SK-N-SH (cell line): ENCODE data around the gene RELN. TPM values are rescaled to one million over a fixed set of nuclear protein-coding genes. Genes with fewer than 3 reads are reported as not detected.

Experiments used
- CTCF ChIA-PET: fragments of 300-600, 350-600 bp; formaldehyde crosslinking; extraction: SDS; loops from one replicate; lab custom pipeline; 2021; lab: Yijun Ruan, JAX
- POLR2A ChIA-PET: fragments of 350-600 bp; sonication (Branson Sonifier 250); formaldehyde crosslinking; extraction: SDS; loops from one replicate; lab custom pipeline; 2020; ENCODE audit warnings: antibody characterized with exemption, inconsistent platforms; lab: Yijun Ruan, JAX
- DNase-seq: peaks from one replicate; pipeline ENCODE4 v3.0.0; 2012
- H2AFZ ChIP-seq: fragments of 200-600 bp; sonication (generic); 2 replicates; pipeline ENCODE4 v1.8.1; 2016; ENCODE audit warnings: antibody characterized with exemption, mild to moderate bottlenecking, low read depth
- H3F3A ChIP-seq: fragments of 200-600 bp; sonication (generic); replicated peaks from 2 replicates; pipeline ENCODE3; 2016; ENCODE audit warnings: antibody characterized with exemption, mild to moderate bottlenecking; ENCODE audit not compliant: insufficient read depth
- H3K27ac ChIP-seq, 2 experiments: fragments of 200-500 bp in 1 of 2; fragments of 200-600 bp in 1 of 2; sonication (Bioruptor generic) in 1 of 2; sonication (generic), shearing (Covaris generic) in 1 of 2; 2 replicates each; pipeline versions ENCODE4 v1.5.1 to v1.6.1; 2014 to 2016; ENCODE audit warnings: low read depth in 2 of 2, inconsistent platforms in 1 of 2, low read length in 1 of 2, mild to moderate bottlenecking in 1 of 2, mixed read lengths in 1 of 2
- H3K27me3 ChIP-seq: fragments of 200-600 bp; sonication (generic), shearing (Covaris generic); 2 replicates; pipeline ENCODE4 v1.6.1; 2016; ENCODE audit warnings: mixed run types; ENCODE audit not compliant: insufficient read depth
- H3K36me3 ChIP-seq, 2 experiments: fragments of 200-500 bp in 1 of 2; fragments of 200-600 bp in 1 of 2; sonication (Bioruptor generic) in 1 of 2; sonication (generic) in 1 of 2; replicated peaks in 1 of 2; 2 replicates each; pipeline versions ENCODE3 to v1.5.1; 2014 to 2016; ENCODE audit warnings: low read length in 1 of 2, mild to moderate bottlenecking in 1 of 2; ENCODE audit not compliant: insufficient read depth in 2 of 2, control insufficient read depth in 1 of 2
- H3K4me1 ChIP-seq, 2 experiments: fragments of 200-500 bp in 1 of 2; fragments of 200-600 bp in 1 of 2; sonication (Bioruptor generic) in 1 of 2; sonication (generic), shearing (Covaris generic) in 1 of 2; 2 replicates each; pipeline versions ENCODE4 v1.5.1 to v1.6.1; 2014 to 2016; ENCODE audit warnings: low read depth in 1 of 2, low read length in 1 of 2, mixed run types in 1 of 2; ENCODE audit not compliant: insufficient read depth in 2 of 2, control insufficient read depth in 1 of 2
- H3K4me2 ChIP-seq: fragments of 200-600 bp; sonication (generic), shearing (Covaris generic); 2 replicates; pipeline ENCODE4 v1.6.1; 2017; ENCODE audit warnings: mixed run types
- H3K4me3 ChIP-seq, 2 experiments: fragments of 200-500 bp in 1 of 2; fragments of 200-600 bp in 1 of 2; sonication (Bioruptor generic) in 1 of 2; sonication (generic), shearing (Covaris generic) in 1 of 2; 2 replicates each; pipeline versions ENCODE4 v1.5.1 to v1.8.1; 2014 to 2016; ENCODE audit warnings: low read depth in 2 of 2, inconsistent platforms in 1 of 2, low read length in 1 of 2, mild to moderate bottlenecking in 1 of 2, mixed read lengths in 1 of 2, moderate library complexity in 1 of 2
- H3K79me2 ChIP-seq: fragments of 200-600 bp; sonication (generic); 2 replicates; pipeline ENCODE4 v1.8.1; 2017; ENCODE audit warnings: mild to moderate bottlenecking; ENCODE audit not compliant: insufficient read depth
- H3K9ac ChIP-seq: fragments of 200-600 bp; sonication (generic); 2 replicates; pipeline ENCODE4 v1.6.1; 2017; ENCODE audit warnings: mixed run types
- H3K9me2 ChIP-seq: fragments of 200-600 bp; sonication (generic); 2 replicates; pipeline ENCODE4 v1.6.1; 2017; ENCODE audit warnings: mixed run types
- H3K9me3 ChIP-seq: fragments of 200-600 bp; sonication (generic); 2 replicates; pipeline ENCODE4 v1.6.1; 2017; ENCODE audit warnings: mixed run types, mild to moderate bottlenecking, moderate library complexity
- H4K20me1 ChIP-seq: fragments of 200-600 bp; sonication (generic); 2 replicates; pipeline ENCODE4 v1.6.1; 2017; ENCODE audit warnings: mild to moderate bottlenecking, mixed run types; ENCODE audit not compliant: insufficient read depth
- EZH2phosphoT487 ChIP-seq: fragments of 200-600 bp; sonication (generic); IDR thresholded peaks from 2 replicates; pipeline ENCODE4 v1.6.1; 2017; ENCODE audit warnings: low read depth, mixed run types, mild to moderate bottlenecking, antibody characterized with exemption, moderate library complexity, borderline replicate concordance
- FOSL2 ChIP-seq: IDR thresholded peaks from 2 replicates; pipeline ENCODE4 v1.4.0; 2012; ENCODE audit warnings: low read depth, mild to moderate bottlenecking, moderate library complexity, borderline replicate concordance
- FOXJ3 ChIP-seq: sonication (generic); formaldehyde crosslinking; IDR thresholded peaks from 2 replicates; pipeline ENCODE4 v1.5.1; 2020; ENCODE audit warnings: mild to moderate bottlenecking, missing genetic modification reagents
- JUND ChIP-seq: IDR thresholded peaks from 2 replicates; pipeline ENCODE4 v1.4.0; 2012
- NFIC ChIP-seq: IDR thresholded peaks from 2 replicates; pipeline ENCODE4 v1.4.0; 2012; ENCODE audit warnings: borderline replicate concordance
- TCF12 ChIP-seq: IDR thresholded peaks from 2 replicates; pipeline ENCODE4 v1.4.0; 2012
- YY1 ChIP-seq: IDR thresholded peaks from 2 replicates; pipeline ENCODE4 v1.4.0; 2012; ENCODE audit warnings: low read depth, mild to moderate bottlenecking
- WGBS: methylation state at CpG from one replicate; pipeline ENCODE4 v1.1.6; 2017; ENCODE audit warnings: low lambda C conversion rate; 5-methylcytosine and 5-hydroxymethylcytosine counted together
- polyA plus RNA-seq, 3 experiments: library from polyadenylated mRNA; depleted of rRNA; stranded (reverse); fragments of >200 nt; gene quantifications; 2 replicates each; pipeline ENCODE4 v1.2.3, GENCODE V29; 2012
- TF ChIP-seq, protein P1 (sequence below): IDR thresholded peaks from 2 replicates; pipeline ENCODE4; 2012
- TF ChIP-seq, protein P2 (sequence below): IDR thresholded peaks from 2 replicates; pipeline ENCODE4 v1.4.0; 2012; ENCODE audit warnings: low read depth
- TF ChIP-seq, protein P3 (sequence below): IDR thresholded peaks from 2 replicates; pipeline ENCODE4 v1.4.0; 2012; ENCODE audit warnings: low read depth, borderline replicate concordance
- TF ChIP-seq, protein P4 (sequence below): fragments of 200-600 bp; sonication (generic); IDR thresholded peaks from 2 replicates; pipeline ENCODE4 v1.6.1; 2017; ENCODE audit warnings: antibody characterized with exemption, mild to moderate bottlenecking, moderate library complexity
- TF ChIP-seq, protein P5 (sequence below): fragments of 150-350 bp; IDR thresholded peaks from 2 replicates; pipeline ENCODE4 v1.6.1; 2017; ENCODE audit warnings: antibody characterized with exemption, low read length, low read depth, borderline replicate concordance

RELN gene
- polyA plus RNA-seq, 1 of the 3 experiments (the other 2 are of a cell fraction) = 0.02 TPM

DNA sequence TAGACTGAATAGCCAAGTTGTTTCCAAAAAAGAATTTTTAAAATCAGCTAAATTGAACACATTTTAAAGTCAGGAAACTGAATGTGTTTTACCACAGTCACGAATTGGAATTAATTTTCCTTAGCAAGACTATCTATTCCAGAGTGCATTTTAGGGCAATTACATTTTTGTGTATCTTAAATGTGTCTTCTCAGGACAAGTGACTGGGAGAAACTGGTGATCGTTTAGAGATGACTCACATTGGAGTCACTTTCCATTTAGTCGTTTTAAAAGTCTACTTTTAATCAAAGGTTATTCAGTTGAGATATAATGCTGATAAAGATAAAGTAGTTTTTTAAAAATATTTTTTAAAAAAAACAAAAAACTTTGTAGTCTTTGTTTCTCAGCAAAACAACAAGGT lies 351.7 kb downstream of the RELN start:
- TF ChIP-seq, protein P1, sequence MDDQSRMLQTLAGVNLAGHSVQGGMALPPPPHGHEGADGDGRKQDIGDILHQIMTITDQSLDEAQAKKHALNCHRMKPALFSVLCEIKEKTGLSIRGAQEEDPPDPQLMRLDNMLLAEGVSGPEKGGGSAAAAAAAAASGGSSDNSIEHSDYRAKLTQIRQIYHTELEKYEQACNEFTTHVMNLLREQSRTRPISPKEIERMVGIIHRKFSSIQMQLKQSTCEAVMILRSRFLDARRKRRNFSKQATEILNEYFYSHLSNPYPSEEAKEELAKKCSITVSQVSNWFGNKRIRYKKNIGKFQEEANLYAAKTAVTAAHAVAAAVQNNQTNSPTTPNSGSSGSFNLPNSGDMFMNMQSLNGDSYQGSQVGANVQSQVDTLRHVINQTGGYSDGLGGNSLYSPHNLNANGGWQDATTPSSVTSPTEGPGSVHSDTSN = peak; percentile 17; the same call in 1 of the 2 replicates
- TF ChIP-seq FOSL2 (peak; percentile 34; the same call in 1 of the 2 replicates), JUND (0 out of 2 replicates have a peak, but pooled peaks have one; percentile 18)
- TF ChIP-seq, protein P2, sequence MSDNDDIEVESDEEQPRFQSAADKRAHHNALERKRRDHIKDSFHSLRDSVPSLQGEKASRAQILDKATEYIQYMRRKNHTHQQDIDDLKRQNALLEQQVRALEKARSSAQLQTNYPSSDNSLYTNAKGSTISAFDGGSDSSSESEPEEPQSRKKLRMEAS = no peak
- TF ChIP-seq, all 33 proteins: peak for 3

DNA sequence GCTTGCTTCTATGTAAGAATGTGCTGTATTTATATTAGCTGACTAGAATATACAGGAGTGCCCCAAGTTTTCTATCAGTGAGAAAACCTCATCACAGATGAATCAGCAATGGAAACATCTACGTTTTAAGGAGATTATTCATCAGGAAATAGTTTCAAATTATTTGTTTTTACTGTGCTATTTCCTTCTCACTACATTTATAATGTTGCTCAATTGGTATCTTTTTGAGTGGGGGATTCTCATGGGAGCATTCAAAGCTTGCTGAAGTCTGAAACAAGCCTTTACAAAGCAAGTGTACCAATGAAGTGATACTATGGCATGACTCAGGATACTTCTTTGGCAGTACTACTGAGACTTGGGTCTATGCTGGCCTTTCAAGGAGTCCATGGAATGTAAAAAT lies 352.4 kb downstream of the RELN start:
- WGBS = 8% methylated on average over 1 of the region's 1 CpG
- H3F3A ChIP-seq = peaks cover 41% of the 10 kb centered on the region
- H3K9ac ChIP-seq = peak overlapping the region; percentile 30; the same call in 1 of the 2 replicates
- ChIA-PET POLR2A (no interaction called here), CTCF (no interaction called here)
- peak overlapping the region in 1 of 2 experiments; percentile 88; a peak in 2 of 4 replicates for H3K27ac ChIP-seq
- no peaks in the 10 kb centered on the region for H4K20me1 ChIP-seq
- peak overlapping the region; percentile 44 for H3K4me2 ChIP-seq
- H3K9me3 ChIP-seq = no peaks in the 10 kb centered on the region
- H3K27me3 ChIP-seq = no peaks in the 10 kb centered on the region
- TF ChIP-seq TCF12 (0 out of 2 replicates have a peak, but pooled peaks have one; percentile 4), NFIC (no peak)
- no peak for DNase-seq
- no peak overlapping the region for H2AFZ ChIP-seq
- H3K36me3 ChIP-seq = no peaks in the 10 kb centered on the region
- peaks cover 0 to 23% of the 10 kb centered on the region in 2 experiments; a peak in 1 of 4 replicates for H3K4me1 ChIP-seq
- no peaks in the 10 kb centered on the region for H3K79me2 ChIP-seq
- H3K4me3 ChIP-seq = no peak overlapping the region
- H3K9me2 ChIP-seq = no peaks in the 10 kb centered on the region

More for the DNA sequence above, 351.7 kb downstream of the RELN start:
- Histone ChIP-seq H3K9me2 (no peaks in the 10 kb centered on the region), H3K4me2 (peak overlapping the region; percentile 44), H3K36me3 (no peaks in the 10 kb centered on the region), H3K27ac (peak overlapping the region in 1 of 2 experiments; percentile 88; a peak in 2 of 4 replicates), H3K79me2 (no peaks in the 10 kb centered on the region), H2AFZ (no peak overlapping the region), H3K4me3 (no peak overlapping the region), H4K20me1 (no peaks in the 10 kb centered on the region), H3K4me1 (peaks cover 0 to 18% of the 10 kb centered on the region in 2 experiments; a peak in 1 of 4 replicates), H3K27me3 (no peaks in the 10 kb centered on the region), H3F3A (peaks cover 41% of the 10 kb centered on the region), H3K9ac (peak overlapping the region; percentile 30; the same call in 1 of the 2 replicates), H3K9me3 (no peaks in the 10 kb centered on the region)
- CTCF ChIA-PET = no interaction called here
- WGBS = 11% methylated on average over 3 of the region's 3 CpGs
- POLR2A ChIA-PET = no interaction called here
- DNase-seq = no peak

DNA sequence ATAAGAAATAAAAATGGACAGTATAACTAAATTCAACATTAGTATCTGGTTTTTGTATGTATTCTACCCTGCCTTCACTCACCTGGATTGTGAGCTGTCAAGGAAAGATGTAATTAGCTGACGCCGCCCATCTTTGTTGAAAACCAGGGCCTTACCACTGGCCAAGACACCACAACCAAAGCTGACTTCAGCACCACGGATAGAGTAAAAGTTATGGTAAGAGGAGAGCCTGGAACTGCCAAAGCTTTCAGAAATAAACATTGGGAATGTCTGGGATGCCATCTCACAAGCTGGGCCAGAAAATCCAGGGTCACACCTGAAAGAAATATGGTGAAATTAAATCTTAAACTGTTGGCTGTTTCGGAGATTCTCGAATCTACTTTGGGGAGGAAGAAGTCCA lies 353.3 kb downstream of the RELN start:
- no peaks in the 10 kb centered on the region for H3K9me2 ChIP-seq
- no peaks in the 10 kb centered on the region for H3K79me2 ChIP-seq
- H3K9me3 ChIP-seq = no peaks in the 10 kb centered on the region
- WGBS = 76% methylated on average over 5 of the region's 5 CpGs
- no peak overlapping the region for H3K4me3 ChIP-seq
- POLR2A ChIA-PET = no interaction called here
- H3K27me3 ChIP-seq = no peaks in the 10 kb centered on the region
- H4K20me1 ChIP-seq = no peaks in the 10 kb centered on the region
- CTCF ChIA-PET = no interaction called here
- H3K27ac ChIP-seq = peak overlapping the region in 1 of 2 experiments; percentile 88; a peak in 2 of 4 replicates
- no peaks in the 10 kb centered on the region for H3K36me3 ChIP-seq
- H2AFZ ChIP-seq = no peak overlapping the region
- no peak for DNase-seq
- H3K4me2 ChIP-seq = no peak overlapping the region
- H3K4me1 ChIP-seq = peaks cover 0 to 23% of the 10 kb centered on the region in 2 experiments; a peak in 1 of 4 replicates
- H3F3A ChIP-seq = peaks cover 41% of the 10 kb centered on the region
- no peak overlapping the region for H3K9ac ChIP-seq
- TF ChIP-seq EZH2phosphoT487 = no peak
- TF ChIP-seq FOXJ3 = no peak
- TF ChIP-seq, protein P3, sequence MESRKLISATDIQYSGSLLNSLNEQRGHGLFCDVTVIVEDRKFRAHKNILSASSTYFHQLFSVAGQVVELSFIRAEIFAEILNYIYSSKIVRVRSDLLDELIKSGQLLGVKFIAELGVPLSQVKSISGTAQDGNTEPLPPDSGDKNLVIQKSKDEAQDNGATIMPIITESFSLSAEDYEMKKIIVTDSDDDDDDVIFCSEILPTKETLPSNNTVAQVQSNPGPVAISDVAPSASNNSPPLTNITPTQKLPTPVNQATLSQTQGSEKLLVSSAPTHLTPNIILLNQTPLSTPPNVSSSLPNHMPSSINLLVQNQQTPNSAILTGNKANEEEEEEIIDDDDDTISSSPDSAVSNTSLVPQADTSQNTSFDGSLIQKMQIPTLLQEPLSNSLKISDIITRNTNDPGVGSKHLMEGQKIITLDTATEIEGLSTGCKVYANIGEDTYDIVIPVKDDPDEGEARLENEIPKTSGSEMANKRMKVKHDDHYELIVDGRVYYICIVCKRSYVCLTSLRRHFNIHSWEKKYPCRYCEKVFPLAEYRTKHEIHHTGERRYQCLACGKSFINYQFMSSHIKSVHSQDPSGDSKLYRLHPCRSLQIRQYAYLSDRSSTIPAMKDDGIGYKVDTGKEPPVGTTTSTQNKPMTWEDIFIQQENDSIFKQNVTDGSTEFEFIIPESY = no peak
- TF ChIP-seq, protein P4, sequence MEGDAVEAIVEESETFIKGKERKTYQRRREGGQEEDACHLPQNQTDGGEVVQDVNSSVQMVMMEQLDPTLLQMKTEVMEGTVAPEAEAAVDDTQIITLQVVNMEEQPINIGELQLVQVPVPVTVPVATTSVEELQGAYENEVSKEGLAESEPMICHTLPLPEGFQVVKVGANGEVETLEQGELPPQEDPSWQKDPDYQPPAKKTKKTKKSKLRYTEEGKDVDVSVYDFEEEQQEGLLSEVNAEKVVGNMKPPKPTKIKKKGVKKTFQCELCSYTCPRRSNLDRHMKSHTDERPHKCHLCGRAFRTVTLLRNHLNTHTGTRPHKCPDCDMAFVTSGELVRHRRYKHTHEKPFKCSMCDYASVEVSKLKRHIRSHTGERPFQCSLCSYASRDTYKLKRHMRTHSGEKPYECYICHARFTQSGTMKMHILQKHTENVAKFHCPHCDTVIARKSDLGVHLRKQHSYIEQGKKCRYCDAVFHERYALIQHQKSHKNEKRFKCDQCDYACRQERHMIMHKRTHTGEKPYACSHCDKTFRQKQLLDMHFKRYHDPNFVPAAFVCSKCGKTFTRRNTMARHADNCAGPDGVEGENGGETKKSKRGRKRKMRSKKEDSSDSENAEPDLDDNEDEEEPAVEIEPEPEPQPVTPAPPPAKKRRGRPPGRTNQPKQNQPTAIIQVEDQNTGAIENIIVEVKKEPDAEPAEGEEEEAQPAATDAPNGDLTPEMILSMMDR = no peak
- TF ChIP-seq YY1 = no peak
- TF ChIP-seq, protein P5, sequence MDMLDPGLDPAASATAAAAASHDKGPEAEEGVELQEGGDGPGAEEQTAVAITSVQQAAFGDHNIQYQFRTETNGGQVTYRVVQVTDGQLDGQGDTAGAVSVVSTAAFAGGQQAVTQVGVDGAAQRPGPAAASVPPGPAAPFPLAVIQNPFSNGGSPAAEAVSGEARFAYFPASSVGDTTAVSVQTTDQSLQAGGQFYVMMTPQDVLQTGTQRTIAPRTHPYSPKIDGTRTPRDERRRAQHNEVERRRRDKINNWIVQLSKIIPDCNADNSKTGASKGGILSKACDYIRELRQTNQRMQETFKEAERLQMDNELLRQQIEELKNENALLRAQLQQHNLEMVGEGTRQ = no peak
